HCT116 (cell line): ENCODE data around the gene CASR. TPM values are rescaled to one million over a fixed set of nuclear protein-coding genes. Genes with fewer than 3 reads are reported as not detected.

Source experiments
- ATAC-seq: fragments of 200-7000 bp; cut with Tn5 transposase; 2 replicates; pipeline ENCODE4 v1.9.1; 2020; ENCODE audit warnings: mild to moderate bottlenecking, moderate library complexity
- BruUV-seq: library from RNA; stranded (reverse); fragments of 400-500 nt; replicated peaks from 2 replicates; lab custom pipeline; 2021; lab: Mats Ljungman, UMichigan
- CTCF ChIA-PET: fragments of 300-600 bp; sonication (Branson Sonifier 250); formaldehyde crosslinking; loops from one replicate; lab custom pipeline; 2021; ENCODE audit warnings: antibody characterized with exemption; lab: Charles Lee
- POLR2A ChIA-PET: fragments of 300-600, 350-600 bp; sonication (Branson Sonifier 250); formaldehyde crosslinking; loops from one replicate; lab custom pipeline; 2021; ENCODE audit warnings: antibody characterized with exemption; lab: Charles Lee
- RAD21 ChIA-PET, 2 experiments: fragments of 300-600 bp; sonication (Branson Sonifier 250); formaldehyde crosslinking; loops; one replicate each; lab custom pipeline; 2023; ENCODE audit warnings: low total read pairs in 2 of 2; ENCODE audit not compliant: uncharacterized antibody in 2 of 2, unreplicated experiment in 2 of 2, low non-redundant PET in 1 of 2; lab: Charles Lee
- DNase-seq: peaks from one replicate; pipeline ENCODE4 v3.0.0-alpha.2; 2010; ENCODE audit warnings: low read depth, low spot score
- H2AFZ ChIP-seq: fragments of 200-600 bp; shearing (Covaris generic), sonication (generic); 2 replicates; pipeline ENCODE4 v1.6.1; 2017; ENCODE audit warnings: low read depth, mixed run types, mixed read lengths, antibody characterized with exemption, low read length; ENCODE audit not compliant: poor library complexity, severe bottlenecking
- H3K27ac ChIP-seq: 2 replicates; pipeline ENCODE4 v1.5.1; 2012; ENCODE audit warnings: low read depth, low read length
- H3K27me3 ChIP-seq: fragments of 200-600 bp; sonication (generic); 2 replicates; pipeline ENCODE4 v1.6.1; 2016; ENCODE audit warnings: mixed run types, low read length, mixed read lengths; ENCODE audit not compliant: insufficient read depth
- H3K36me3 ChIP-seq, 2 experiments: fragments of 200-500 bp in 1 of 2; fragments of 200-600 bp in 1 of 2; sonication (Bioruptor generic) in 1 of 2; sonication (generic) in 1 of 2; 2 replicates each; pipeline versions ENCODE4 v1.5.1 to v1.6.1; 2014 to 2016; ENCODE audit warnings: low read length in 2 of 2, inconsistent platforms in 1 of 2, mixed read lengths in 1 of 2, mixed run types in 1 of 2; ENCODE audit not compliant: insufficient read depth in 2 of 2, control insufficient read depth in 1 of 2
- H3K4me1 ChIP-seq, 2 experiments: fragments of 200-600 bp in 1 of 2; sonication (generic) in 1 of 2; 2 replicates each; pipeline versions ENCODE4 v1.5.1 to v1.6.1; 2012 to 2017; ENCODE audit warnings: low read length in 2 of 2, inconsistent platforms in 1 of 2, mild to moderate bottlenecking in 1 of 2, mixed read lengths in 1 of 2, mixed run types in 1 of 2, moderate library complexity in 1 of 2; ENCODE audit not compliant: insufficient read depth in 2 of 2, control insufficient read depth in 1 of 2
- H3K4me2 ChIP-seq: fragments of 200-600 bp; sonication (generic); 2 replicates; pipeline ENCODE4 v1.6.1; 2017; ENCODE audit warnings: mixed run types, low read length, mixed read lengths
- H3K4me3 ChIP-seq, 2 experiments: fragments of 200-600 bp in 1 of 2; sonication (generic) in 1 of 2; replicated peaks in 1 of 2; 2 replicates each; pipeline ENCODE4 v1.5.1; 2011 to 2016; ENCODE audit warnings: low read length in 2 of 2, control low read depth in 1 of 2, low read depth in 1 of 2, mild to moderate bottlenecking in 1 of 2, mixed read lengths in 1 of 2, mixed run types in 1 of 2
- H3K79me2 ChIP-seq: fragments of 200-600 bp; sonication (generic); 2 replicates; pipeline ENCODE4 v1.6.1; 2017; ENCODE audit warnings: mild to moderate bottlenecking, mixed run types, low read length, moderate library complexity, mixed read lengths; ENCODE audit not compliant: insufficient read depth
- H3K9ac ChIP-seq: fragments of 200-600 bp; sonication (generic); 2 replicates; pipeline ENCODE4 v1.6.1; 2016; ENCODE audit warnings: low read length, mixed read lengths
- H3K9me2 ChIP-seq: fragments of 200-600 bp; sonication (generic), shearing (Covaris generic); 2 replicates; pipeline ENCODE4 v1.6.1; 2017; ENCODE audit warnings: mixed run types, mild to moderate bottlenecking, moderate library complexity; ENCODE audit not compliant: insufficient read depth
- H3K9me3 ChIP-seq, 2 experiments: fragments of 200-500 bp in 1 of 2; fragments of 200-600 bp in 1 of 2; sonication (Bioruptor generic) in 1 of 2; sonication (generic) in 1 of 2; 2 replicates each; pipeline ENCODE4 v1.6.1; 2014 to 2017; ENCODE audit warnings: low read length in 2 of 2, mixed read lengths in 2 of 2, inconsistent platforms in 1 of 2, low read depth in 1 of 2, mild to moderate bottlenecking in 1 of 2, mixed run types in 1 of 2, moderate library complexity in 1 of 2; ENCODE audit not compliant: control insufficient read depth in 1 of 2, insufficient read depth in 1 of 2
- H4K20me1 ChIP-seq: fragments of 200-600 bp; sonication (generic), shearing (Covaris generic); 2 replicates; pipeline ENCODE4 v1.6.1; 2017; ENCODE audit warnings: mixed run types, mild to moderate bottlenecking, moderate library complexity; ENCODE audit not compliant: insufficient read depth
- CBX3 ChIP-seq: IDR thresholded peaks from 2 replicates; pipeline ENCODE4 v1.6.1; 2012; ENCODE audit warnings: low read depth
- CEBPB ChIP-seq: IDR thresholded peaks from 2 replicates; pipeline ENCODE4 v1.6.1; 2012; ENCODE audit warnings: low read depth
- CTCF ChIP-seq, 3 experiments: fragments of 200-600 bp in 1 of 3; sonication (generic) in 1 of 3; IDR thresholded peaks in 2 of 3; conservative IDR thresholded peaks in 1 of 3; 2 replicates each; pipeline ENCODE4 v1.5.1; 2012 to 2017; ENCODE audit warnings: low read depth in 2 of 3, low read length in 2 of 3, antibody characterized with exemption in 1 of 3, borderline replicate concordance in 1 of 3, control low read depth in 1 of 3, mild to moderate bottlenecking in 1 of 3, mixed read lengths in 1 of 3, mixed run types in 1 of 3, moderate library complexity in 1 of 3; ENCODE audit not compliant: insufficient read depth in 1 of 3
- EGR1 ChIP-seq: IDR thresholded peaks from 2 replicates; pipeline ENCODE4 v1.6.1; 2012; ENCODE audit warnings: low read depth
- EZH2 ChIP-seq: fragments of 200-600 bp; sonication (generic); IDR thresholded peaks from 2 replicates; pipeline ENCODE4 v1.6.1; 2017; ENCODE audit warnings: antibody characterized with exemption, mixed run types
- EZH2phosphoT487 ChIP-seq: fragments of 200-600 bp; IDR thresholded peaks from 2 replicates; pipeline ENCODE4 v1.6.1; 2018; ENCODE audit warnings: antibody characterized with exemption, borderline replicate concordance
- JUND ChIP-seq: IDR thresholded peaks from 2 replicates; pipeline ENCODE4 v1.6.1; 2012
- POLR2AphosphoS5 ChIP-seq: IDR thresholded peaks from 2 replicates; pipeline ENCODE4 v1.6.1; 2011; ENCODE audit warnings: mild to moderate bottlenecking, low read depth, low read length, moderate library complexity
- REST ChIP-seq: IDR thresholded peaks from 2 replicates; pipeline ENCODE4 v1.6.1; 2012; ENCODE audit warnings: low read depth
- SIN3A ChIP-seq: IDR thresholded peaks from 2 replicates; pipeline ENCODE4 v1.6.1; 2012; ENCODE audit warnings: low read depth
- SRF ChIP-seq: IDR thresholded peaks from 2 replicates; pipeline ENCODE4 v1.6.1; 2012; ENCODE audit warnings: low read depth
- YY1 ChIP-seq: IDR thresholded peaks from 2 replicates; pipeline ENCODE4 v1.6.1; 2011; ENCODE audit warnings: low read length, low read depth, moderate library complexity, mild to moderate bottlenecking; ENCODE audit not compliant: insufficient replicate concordance; ENCODE audit errors: extremely low read depth
- ZFX ChIP-seq: fragments of 450-650 bp; IDR thresholded peaks from 2 replicates; pipeline ENCODE4 v1.6.1; 2017
- ZNF274 ChIP-seq: fragments of 200-500 bp; sonication (Bioruptor generic); IDR thresholded peaks from 2 replicates; pipeline ENCODE4 v1.6.1; 2014; ENCODE audit warnings: mild to moderate bottlenecking, low read depth, low read length, inconsistent platforms
- intact Hi-C: fragments of 100-400 bp; cut with micrococcal nuclease; formaldehyde crosslinking; loops from 2 replicates; pipeline ENCODE4 v1.10.0; 2022
- total RNA-seq: library from RNA; stranded (reverse); gene quantifications from one replicate; pipeline ENCODE4 v1.2.1, GENCODE V29; 2021; ENCODE audit not compliant: unreplicated experiment
- TF ChIP-seq, protein P1 (sequence below): IDR thresholded peaks from 2 replicates; pipeline ENCODE4 v1.6.1; 2012
- TF ChIP-seq, protein P2 (sequence below): IDR thresholded peaks from 2 replicates; pipeline ENCODE4 v1.6.1; 2012

The CASR gene
- total RNA-seq, 1 experiment from 2014 or later: not detected

- no peak for ATAC-seq
- ChIA-PET POLR2A (no interaction called here), RAD21 (no interaction called here), CTCF (interaction anchor here (1.2 kb wide), 1 partner anchor 19 kb away, joined by 3 read pairs; no protein-coding TSS in a partner anchor)
- Histone ChIP-seq H4K20me1 (no peaks in the 10 kb centered on the region), H3K9me3 (no peaks in the 10 kb centered on the region), H3K4me3 (no peak overlapping the region), H3K27me3 (no peaks in the 10 kb centered on the region), H3K9ac (no peak overlapping the region), H2AFZ (no peak overlapping the region), H3K27ac (no peak overlapping the region), H3K4me2 (no peak overlapping the region), H3K4me1 (peaks cover 0 to 7% of the 10 kb centered on the region in 2 experiments; a peak in 1 of 4 replicates), H3K79me2 (no peaks in the 10 kb centered on the region), H3K36me3 (no peaks in the 10 kb centered on the region), H3K9me2 (no peaks in the 10 kb centered on the region)
- DNase-seq: no peak
- BruUV-seq: no TSS peak
- intact Hi-C loops: no loop called here
- TF ChIP-seq YY1: no peak
These were observed 142.3 kb downstream of the CASR start for GRCh38 chr3:122325769-122326168.

DNA sequence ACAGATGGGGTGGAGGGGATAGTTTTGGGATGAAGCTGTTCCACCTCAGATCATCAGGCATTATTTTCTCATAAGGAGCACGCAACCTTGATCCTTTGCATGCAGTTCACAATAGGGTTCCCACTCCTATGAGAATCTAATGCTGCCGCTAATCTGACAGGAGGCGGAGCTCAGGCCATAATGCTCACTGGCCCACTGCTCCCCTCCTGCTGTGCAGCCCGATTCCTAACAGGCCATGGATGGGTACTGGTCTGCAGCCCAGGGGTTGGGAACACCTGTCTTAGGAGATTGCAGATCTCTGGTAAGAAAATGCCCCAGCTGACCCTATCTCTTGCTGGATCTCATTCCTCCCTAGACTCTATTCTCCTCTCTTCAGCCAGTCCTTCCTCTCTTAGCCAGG, 148.4 kb downstream of the CASR start:
- no peaks in the 10 kb centered on the region for H3K4me1 ChIP-seq
- ChIA-PET POLR2A (no interaction called here), CTCF (interaction anchor here (0.8 kb wide), 1 partner anchor 312 kb away, joined by 3 read pairs; no protein-coding TSS in a partner anchor), RAD21 (no interaction called here)
- TF ChIP-seq, protein P1, sequence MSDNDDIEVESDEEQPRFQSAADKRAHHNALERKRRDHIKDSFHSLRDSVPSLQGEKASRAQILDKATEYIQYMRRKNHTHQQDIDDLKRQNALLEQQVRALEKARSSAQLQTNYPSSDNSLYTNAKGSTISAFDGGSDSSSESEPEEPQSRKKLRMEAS: no peak
- TF ChIP-seq CTCF (IDR thresholded peaks at IDR 0.05 in 2 of 3, conservative IDR thresholded peaks at IDR 0.05 in 1 of 3; ENCODE audit: borderline replicate concordance in 1 of 3, insufficient read depth in 1 of 3, low read depth in 2 of 3, low read length in 2 of 3) (no peak), SRF (no peak), ZFX (no peak), EZH2 (no peak), JUND (no peak), CEBPB (no peak), SIN3A (no peak), ZNF274 (no peak), EZH2phosphoT487 (no peak), YY1 (no peak), EGR1 (no peak), REST (no peak), CBX3 (no peak), POLR2AphosphoS5 (no peak)
- TF ChIP-seq, protein P2, sequence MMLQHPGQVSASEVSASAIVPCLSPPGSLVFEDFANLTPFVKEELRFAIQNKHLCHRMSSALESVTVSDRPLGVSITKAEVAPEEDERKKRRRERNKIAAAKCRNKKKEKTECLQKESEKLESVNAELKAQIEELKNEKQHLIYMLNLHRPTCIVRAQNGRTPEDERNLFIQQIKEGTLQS: no peak
- H3K4me3 ChIP-seq: no peak overlapping the region
- H3K9ac ChIP-seq: no peak overlapping the region
- no peaks in the 10 kb centered on the region for H3K9me2 ChIP-seq
- BruUV-seq: no TSS peak
- H4K20me1 ChIP-seq: no peaks in the 10 kb centered on the region
- no peaks in the 10 kb centered on the region for H3K36me3 ChIP-seq
- no peak for DNase-seq
- ATAC-seq: no peak
- H3K4me2 ChIP-seq: no peak overlapping the region
- intact Hi-C loops: no loop called here
- H3K9me3 ChIP-seq: no peaks in the 10 kb centered on the region
- H3K79me2 ChIP-seq: no peaks in the 10 kb centered on the region
- no peaks in the 10 kb centered on the region for H3K27me3 ChIP-seq
- H2AFZ ChIP-seq: no peak overlapping the region
- no peak overlapping the region for H3K27ac ChIP-seq
